GM19099 (cell line): ENCODE measurements around the gene PPA1.

Source experiments
- POLR2A ChIP-seq: IDR thresholded peaks from 3 replicates; pipeline ENCODE4 v1.6.1; 2011; ENCODE audit warnings: low read depth; ENCODE audit not compliant: insufficient read length; ENCODE audit errors: extremely low read depth

The PPA1 gene

DNA sequence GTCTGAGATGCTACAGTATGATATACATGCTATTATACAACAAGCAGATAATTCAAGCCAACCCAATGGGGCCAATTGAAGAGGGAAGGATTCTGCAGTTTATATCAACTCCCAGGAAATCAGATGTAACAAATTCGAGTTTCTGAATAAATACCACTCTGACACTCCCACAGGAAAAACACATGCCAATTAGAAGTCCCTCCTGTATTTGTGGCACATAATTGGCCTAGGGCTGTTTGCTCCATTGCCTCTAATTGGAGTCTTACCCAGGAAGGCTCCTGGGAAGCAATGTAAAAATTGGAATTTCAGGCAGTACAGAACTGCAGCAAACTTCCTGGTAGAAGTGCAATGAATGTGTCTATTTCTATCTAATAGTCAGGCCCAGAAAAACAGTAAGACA lies 4.7 kb downstream of the PPA1 start:
- TF ChIP-seq POLR2A: no peak

DNA sequence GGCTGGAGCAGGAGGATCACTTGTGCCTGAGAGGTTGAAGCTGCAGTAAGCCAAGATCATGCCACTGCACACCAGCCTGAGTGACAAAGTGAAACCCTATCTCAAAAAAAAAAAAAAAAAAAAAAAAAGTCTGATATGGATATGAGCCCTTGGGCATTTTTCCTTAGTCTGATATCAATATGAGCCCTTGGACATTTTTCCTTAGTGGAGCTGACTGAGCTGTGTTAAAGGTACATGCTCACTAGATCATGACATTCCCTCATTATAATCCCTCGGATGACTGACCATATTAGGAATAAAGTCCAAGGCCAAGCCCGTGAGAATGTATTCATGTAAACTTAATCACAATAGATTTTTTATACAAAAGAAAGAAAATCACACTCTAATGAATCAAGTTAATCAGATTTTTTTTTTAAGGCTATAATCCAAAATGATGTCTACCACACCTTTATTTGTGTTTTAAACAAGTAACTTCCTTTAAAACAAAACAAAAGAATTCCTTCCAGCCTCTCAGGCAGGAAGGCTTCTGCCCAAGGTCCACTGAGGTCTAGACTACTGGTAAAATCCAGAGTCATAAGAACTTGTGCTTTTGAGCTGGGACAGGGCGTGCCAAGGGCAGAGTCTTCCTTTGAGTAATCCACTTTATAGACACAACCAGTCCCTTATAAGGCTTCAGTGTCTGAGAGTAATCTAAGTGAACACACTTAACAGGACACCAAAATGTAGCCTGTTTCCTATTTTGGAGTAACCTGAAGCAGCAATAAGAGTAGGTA lies 5.5 kb downstream of the PPA1 start:
- no peak for TF ChIP-seq POLR2A

DNA sequence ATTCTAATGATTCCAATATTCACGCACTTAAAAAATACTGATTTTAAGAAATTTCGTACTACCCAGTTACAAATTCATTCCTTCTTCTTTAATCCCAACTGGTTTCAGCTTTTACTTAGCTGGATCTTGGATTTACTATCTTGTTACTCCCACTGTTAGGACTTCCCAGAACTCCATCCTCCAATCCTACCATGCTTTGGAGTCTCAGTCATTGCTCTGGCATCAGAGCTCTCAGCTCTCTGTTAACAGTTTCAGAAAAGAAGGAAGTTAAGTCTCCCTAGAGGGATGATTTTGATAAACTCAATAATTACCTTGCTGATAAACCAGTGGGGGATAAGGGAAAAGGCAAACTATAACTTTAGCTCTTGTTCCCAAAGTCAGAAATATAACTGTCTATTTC lies 9.5 kb downstream of the PPA1 start:
- TF ChIP-seq POLR2A: no peak

DNA sequence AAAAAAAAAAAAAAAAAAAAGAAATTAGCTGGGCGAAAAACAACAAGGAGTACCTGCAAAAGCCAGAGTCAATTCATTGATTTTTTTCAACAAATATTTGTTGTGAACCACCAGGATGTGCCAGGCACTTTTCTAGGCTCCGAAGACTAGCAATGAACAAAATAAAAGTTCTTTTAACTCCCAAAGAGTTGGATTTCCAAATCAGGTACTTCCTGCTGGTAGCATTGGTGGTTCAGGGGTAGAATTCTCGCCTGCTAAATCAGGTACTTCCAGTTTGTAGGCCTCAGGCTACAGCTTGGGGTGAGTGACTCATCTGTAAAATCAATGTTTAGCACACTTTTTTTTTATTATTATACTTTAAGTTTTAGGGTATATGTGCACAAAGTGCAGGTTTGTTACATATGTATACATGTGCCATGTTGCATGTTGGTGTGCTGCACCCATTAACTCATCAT lies 10.9 kb downstream of the PPA1 start:
- TF ChIP-seq POLR2A: no peak

DNA sequence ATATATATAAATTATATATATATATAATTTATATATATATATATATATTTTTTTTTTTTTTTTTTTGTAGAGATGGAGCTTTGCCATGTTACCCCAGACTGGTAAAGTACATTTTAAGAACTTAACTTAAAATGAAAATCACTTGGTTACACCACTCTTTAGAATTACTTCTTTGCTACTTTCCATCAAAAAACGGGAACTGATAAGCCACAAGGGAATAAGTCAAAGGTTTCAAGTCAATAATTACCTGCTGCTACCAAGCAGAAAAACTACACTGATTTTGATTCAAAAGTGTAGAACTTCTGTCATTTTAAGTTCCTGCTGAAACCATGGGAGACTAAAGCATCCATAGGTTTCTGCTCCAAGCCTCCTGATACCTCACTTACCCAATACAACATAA lies 12.2 kb downstream of the PPA1 start:
- no peak for TF ChIP-seq POLR2A

DNA sequence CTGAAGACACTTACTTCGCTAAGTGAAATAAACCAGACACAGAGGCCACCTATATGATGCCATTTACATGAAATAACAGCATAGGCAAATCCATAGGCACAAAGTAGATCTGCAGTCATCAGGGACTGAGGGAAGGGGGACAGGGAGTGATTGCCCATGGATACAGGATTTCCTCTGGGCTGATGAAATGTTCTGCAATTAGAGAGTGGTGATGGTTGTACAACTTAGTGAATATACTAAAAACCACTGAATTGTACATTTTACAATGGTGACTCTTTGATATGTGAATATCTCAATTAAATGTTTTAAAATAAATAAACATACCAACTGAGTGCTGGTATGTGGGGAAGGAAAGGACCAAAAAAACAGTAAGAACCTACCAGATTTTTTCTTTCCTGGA lies 20.4 kb downstream of the PPA1 start:
- TF ChIP-seq POLR2A: no peak

DNA sequence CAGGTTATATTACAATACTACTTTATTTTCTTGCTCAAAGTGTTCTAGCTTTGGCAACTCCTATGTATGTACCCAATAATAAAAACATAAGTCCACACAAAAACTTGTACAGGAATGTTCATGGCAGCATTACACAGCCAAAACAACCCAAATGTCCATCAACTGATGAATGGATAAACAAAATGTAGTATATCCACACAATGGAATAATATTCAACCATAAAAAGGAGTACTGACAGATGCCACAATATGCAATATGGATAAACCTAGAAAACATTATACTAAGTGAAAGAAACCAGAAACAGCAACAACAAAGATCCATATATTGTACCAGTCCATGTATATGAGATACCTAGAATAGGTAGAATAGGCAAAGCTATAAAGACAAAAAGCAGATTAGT lies 21.0 kb downstream of the PPA1 start:
- no peak for TF ChIP-seq POLR2A

DNA sequence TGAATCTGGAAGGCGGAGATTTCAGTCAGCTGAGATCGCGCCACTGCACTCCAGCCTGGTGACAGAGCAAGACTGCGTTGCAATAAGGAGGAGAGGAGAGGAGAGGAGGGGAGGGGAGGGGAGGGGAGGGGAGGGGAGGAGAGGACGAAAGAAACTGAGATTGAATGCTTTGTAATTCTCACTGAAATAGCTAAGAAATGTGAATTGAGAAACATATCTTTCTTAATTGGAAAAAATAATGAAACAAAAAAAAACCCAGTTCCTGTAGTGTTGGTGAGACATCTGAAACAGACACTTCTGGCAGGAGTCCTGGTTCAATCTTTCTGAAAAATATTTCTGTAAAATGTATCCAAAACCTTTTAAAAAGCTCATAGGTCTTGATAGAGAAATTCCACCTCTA lies 26.5 kb downstream of the PPA1 start:
- TF ChIP-seq POLR2A: no peak

DNA sequence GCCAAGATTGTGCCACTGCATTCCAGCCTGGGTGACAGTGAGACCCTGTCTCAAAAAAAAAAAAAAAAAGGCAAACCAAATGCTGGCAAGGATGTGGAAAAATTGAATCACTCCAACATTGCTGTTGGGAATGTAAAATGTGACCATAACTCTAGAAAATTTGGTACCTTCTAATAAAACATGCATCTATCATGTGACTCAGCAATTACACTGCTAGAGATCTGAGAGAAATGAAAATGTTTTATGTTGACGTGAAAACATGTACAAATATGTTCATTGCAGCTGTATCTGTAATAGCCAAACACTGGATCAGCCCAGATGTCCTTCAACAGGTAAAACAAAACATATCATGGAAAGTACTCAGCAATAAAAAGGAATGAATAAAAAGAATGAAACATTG lies 32.1 kb downstream of the PPA1 start:
- no peak for TF ChIP-seq POLR2A

DNA sequence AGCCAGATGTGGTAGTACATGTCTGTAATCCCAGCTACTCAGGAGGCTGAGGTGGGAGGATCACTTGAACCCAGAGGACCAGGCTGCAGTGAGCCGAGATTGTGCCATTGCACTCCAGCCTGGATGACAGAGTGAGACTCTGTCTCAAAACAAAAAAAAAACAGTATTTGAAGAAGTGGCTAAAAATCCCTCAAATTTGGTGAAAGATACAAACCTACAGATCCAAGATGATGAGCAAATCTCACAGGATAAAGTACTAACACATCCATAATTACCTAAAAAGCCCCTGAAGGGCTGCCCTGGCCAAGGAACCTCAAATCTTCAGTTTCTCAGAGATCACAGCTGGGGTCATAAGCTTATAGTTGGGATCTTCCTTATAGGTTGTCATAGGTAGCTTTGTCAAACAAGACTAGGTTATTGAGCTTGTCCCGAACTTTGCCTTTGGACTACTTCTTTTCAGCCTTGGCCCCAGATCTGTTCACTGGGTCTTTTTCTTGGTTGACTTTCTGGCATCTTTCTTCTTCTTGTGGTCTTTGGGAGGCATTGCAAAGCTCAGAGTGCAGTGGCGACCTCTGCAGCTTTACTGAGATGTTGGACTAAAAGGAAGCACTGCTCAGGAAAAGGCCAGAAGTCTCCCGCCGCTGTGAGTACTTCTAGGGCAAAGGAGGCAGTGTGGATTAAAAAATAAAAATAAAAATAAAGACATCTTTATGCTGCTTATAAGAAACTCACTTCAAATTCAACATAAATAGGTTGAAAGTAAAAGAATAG lies 34.3 kb downstream of the PPA1 start:
- no peak for TF ChIP-seq POLR2A

DNA sequence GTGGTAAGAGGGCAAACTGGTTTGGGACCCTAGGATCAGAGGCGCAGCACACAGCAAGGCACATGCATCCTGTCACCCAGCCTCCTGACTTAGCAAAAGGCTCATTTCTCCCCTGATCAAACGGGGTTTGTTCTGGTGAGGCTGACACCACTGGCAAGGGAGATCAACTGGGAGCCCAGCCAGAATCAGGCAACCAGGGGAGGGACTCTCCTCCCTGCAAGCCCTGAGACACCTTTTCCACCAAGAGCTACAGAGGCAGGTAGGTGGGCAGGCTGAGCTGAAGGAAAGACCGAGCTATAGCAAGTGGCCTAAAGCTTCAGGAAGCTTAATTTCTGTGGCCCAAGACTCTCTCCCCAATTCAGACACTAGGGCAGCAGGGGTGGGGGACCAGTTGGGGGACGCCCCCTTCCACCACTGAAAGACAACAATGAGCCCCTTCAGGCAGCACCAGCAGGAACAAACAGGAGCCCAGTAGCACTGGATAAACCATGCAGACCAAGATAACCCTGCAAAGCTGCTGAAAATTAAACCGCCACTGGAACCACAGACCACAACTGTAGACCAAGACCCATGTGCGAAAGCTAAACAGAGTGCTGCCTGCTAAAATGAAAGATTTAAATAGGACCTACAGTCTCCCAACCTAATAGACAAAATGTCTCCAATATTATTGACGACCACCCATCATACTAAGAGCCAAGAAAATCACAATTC lies 35.8 kb downstream of the PPA1 start:
- no peak for TF ChIP-seq POLR2A

DNA sequence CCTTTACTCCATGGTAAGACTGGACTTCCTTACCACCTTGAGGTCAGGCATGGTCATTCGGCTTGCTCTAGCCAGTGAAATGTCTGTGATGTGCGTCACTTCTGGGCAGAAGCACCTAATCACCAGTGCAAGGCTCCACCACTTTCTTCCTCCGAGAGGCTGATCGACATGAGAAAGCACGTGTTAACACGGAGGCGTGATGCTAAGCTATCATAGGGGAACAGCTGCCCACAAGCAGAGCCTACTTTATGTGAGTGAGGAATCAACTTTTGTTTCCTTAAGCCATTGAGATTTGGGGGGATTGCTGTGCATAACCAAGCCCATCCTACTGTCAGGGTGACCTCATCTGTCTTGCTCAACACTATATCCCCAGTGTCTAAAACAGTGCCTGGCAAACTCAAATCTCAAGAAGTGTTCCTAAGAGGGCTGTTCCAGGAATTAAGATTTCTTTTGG lies 39.8 kb downstream of the PPA1 start:
- TF ChIP-seq POLR2A: no peak

DNA sequence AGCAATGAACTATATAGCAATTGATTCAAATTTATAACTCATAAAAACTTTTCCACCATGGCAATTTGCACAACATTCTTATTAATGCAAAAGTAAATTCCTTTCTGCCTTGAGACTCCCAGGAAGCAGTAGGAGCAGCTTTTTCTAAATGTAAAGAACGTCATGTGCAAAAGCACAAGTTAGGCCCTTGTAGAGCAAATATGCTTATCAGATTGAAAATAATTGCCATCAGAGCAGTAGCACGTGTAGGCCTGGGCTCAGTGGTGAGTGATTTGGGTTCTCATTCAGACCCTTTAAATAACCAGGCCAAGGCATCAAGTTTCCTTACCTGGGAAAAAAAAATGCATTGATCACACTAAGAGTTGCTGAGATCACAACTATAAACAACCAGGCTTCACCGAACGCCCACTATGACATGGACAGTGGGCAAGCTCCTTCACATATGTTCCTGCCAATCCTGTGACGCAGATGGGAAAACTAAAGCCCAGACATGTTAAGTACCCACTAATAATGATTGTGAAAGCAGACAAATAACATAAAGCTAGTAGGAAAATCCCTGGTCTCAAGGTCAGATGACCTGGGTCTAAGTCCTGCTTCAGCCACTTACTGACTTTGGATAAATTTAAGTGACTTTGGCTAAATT lies 40.8 kb downstream of the PPA1 start:
- no peak for TF ChIP-seq POLR2A

DNA sequence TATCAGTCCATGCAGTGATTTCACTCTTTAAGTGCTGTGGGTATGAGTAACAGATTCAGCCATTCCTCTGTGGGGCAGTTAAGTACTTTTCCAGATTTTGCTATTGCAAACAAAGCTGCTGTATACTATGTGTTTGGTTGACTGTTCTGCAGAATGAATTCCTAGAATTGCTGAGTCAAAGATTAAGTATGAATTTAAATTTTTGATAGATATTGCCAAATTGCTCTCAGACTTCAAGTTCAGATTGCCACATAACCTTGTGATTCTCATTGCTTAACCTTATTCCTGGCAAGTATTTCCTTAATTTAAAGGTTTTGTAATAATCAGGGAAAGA lies 41.3 kb downstream of the PPA1 start:
- no peak for TF ChIP-seq POLR2A
